Left lung (tissue), 10 donors: ENCODE data around the gene MTMR4. TPM values are rescaled to one million over a fixed set of nuclear protein-coding genes. Genes with fewer than 3 reads are reported as not detected.
"Not testable (repeated sequence)": the region's sequence is repeated elsewhere in the genome, so short reads cannot be mapped to it uniquely, and the experiment has no call there.

Experiments used
- ATAC-seq: fragments of 200-7000 bp; cut with Tn5 transposase; one replicate; pipeline ENCODE4 v1.9.1; 2020; ENCODE audit warnings: moderate library complexity
- DNase-seq, 4 donors: peaks; one replicate each; pipeline ENCODE4 v3.0.0-alpha.2; 2013 to 2020
- H3K27ac ChIP-seq, 2 donors: fragments of 200-600 bp; sonication (generic) in 1 of 2; one replicate each; pipeline versions ENCODE4 v1.5.0 to v1.8.0; 2020 to 2021
- H3K27me3 ChIP-seq, 2 donors: fragments of 200-600 bp; sonication (generic) in 1 of 2; one replicate each; pipeline versions ENCODE4 v1.5.0 to v1.8.0; 2020 to 2021
- H3K36me3 ChIP-seq, 2 donors: fragments of 200-600 bp; sonication (generic) in 1 of 2; one replicate each; pipeline versions ENCODE4 v1.5.0 to v1.8.0; 2020 to 2021
- H3K4me1 ChIP-seq, 2 donors: fragments of 200-600 bp; one replicate each; pipeline ENCODE4 v1.8.0; 2021
- H3K4me3 ChIP-seq, 2 donors: fragments of 200-600 bp; sonication (generic) in 1 of 2; one replicate each; pipeline versions ENCODE4 v1.5.0 to v1.8.0; 2020 to 2021; ENCODE audit warnings: mild to moderate bottlenecking in 1 of 2
- H3K9me3 ChIP-seq, 2 donors: fragments of 200-600 bp; sonication (generic) in 1 of 2; one replicate each; pipeline versions ENCODE4 v1.5.0 to v1.8.0; 2020 to 2021
- intact Hi-C, 2 donors: fragments of 100-400 bp; cut with DNase I; formaldehyde crosslinking; loops; one replicate each; pipeline versions ENCODE4 v1.11.2 to v1.14.2; 2022
- polyA plus RNA-seq, 6 donors: library from polyadenylated mRNA; unstranded; fragments of 120-200 nt; gene quantifications; one replicate each; pipeline ENCODE4 v1.2.1, GENCODE V29; 2013; ENCODE audit not compliant: insufficient read length in 6 of 6
- total RNA-seq, 2 donors: library from RNA; stranded (reverse); fragmentation: NEBNext Ultra II Directional; extraction: Animal tissue kit (Norgen Biotek cat#: 25700); gene quantifications; one replicate each; pipeline ENCODE4 v1.2.1, GENCODE V29; 2021
- TF ChIP-seq, protein P1 (sequence below), 2 donors: fragments of 200-600 bp; sonication (generic) in 1 of 2; IDR thresholded peaks; one replicate each; pipeline versions ENCODE4 v1.5.0 to v1.8.0; 2021; ENCODE audit warnings: antibody characterized with exemption in 2 of 2
- donor health status: DM: no; HTN: yes; CAD: no.
- donor health status: DM: no; HTN: no; CAD: no.

The MTMR4 gene
- total and polyA plus RNA-seq, 8 donors = 33.6 to 54.8 (median 46.7) TPM

DNA sequence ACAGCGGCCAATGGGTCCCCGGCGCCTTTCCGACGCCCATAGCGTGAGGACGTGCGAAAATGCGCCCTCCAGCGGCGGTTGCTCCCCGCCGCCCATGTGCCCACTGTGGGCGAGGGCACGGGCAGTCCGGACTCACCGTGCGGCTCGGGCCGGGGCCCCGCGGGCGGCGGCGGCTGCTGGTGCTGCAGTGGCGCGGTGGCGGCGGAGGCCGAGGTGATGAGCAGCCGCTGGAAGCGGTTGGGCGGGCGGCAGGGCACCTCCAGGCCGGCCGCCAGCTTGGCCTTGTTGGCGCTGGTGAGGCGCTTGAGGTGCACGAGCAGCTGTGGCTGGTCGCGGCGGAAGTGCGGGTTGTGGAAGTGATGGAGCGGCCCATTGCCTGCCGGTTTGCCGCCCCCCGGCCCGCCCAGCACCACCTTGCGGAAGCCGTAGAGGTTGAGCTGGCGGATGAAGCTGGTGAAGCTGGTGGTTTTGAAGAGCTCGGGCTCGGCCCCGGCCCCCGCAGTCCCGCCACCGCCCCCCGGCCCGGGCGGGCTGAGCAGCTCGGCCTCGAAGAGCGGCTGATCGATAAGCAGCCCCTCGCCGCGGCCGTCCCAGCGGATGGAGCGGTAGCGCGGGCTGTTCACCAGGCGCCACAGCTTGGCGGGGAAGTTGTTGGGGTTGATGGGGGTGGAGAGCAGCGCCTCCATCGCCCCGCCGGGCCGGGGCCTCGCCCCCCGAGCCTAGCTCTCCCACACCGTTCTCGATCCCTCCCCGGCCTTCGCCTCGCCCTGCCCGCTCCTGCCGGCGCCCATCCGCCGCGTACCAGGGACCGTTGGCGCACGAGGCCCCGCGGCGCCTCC, 26.6 kb downstream of the MTMR4 start, which contains the start of gene HSF5:
Gene HSF5 (minus strand): TSS at position 820 of the 839 bp plus-strand sequence. CDS start 134 bp downstream, at position 686.
- peak; percentile 9 to 90 (median 35) for DNase-seq
- Histone ChIP-seq H3K4me1 (peaks cover 0 to 9% of the 10 kb centered on the region in 2 donors), H3K36me3 (peaks cover 0 to 57% of the 10 kb centered on the region in 2 donors), H3K4me3 (peak within 1 kb of the TSS; percentile 7 to 20), H3K27me3 (no peaks in the 10 kb centered on the region), H3K27ac (no peak within 1 kb of the TSS), H3K9me3 (no peaks in the 10 kb centered on the region)
- intact Hi-C loops = no loop called here
- ATAC-seq = peak; percentile 44
- TF ChIP-seq, protein P1, sequence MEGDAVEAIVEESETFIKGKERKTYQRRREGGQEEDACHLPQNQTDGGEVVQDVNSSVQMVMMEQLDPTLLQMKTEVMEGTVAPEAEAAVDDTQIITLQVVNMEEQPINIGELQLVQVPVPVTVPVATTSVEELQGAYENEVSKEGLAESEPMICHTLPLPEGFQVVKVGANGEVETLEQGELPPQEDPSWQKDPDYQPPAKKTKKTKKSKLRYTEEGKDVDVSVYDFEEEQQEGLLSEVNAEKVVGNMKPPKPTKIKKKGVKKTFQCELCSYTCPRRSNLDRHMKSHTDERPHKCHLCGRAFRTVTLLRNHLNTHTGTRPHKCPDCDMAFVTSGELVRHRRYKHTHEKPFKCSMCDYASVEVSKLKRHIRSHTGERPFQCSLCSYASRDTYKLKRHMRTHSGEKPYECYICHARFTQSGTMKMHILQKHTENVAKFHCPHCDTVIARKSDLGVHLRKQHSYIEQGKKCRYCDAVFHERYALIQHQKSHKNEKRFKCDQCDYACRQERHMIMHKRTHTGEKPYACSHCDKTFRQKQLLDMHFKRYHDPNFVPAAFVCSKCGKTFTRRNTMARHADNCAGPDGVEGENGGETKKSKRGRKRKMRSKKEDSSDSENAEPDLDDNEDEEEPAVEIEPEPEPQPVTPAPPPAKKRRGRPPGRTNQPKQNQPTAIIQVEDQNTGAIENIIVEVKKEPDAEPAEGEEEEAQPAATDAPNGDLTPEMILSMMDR (IDR thresholded peaks at IDR 0.05) = peak in 1 of 2 donors; percentile 23

DNA sequence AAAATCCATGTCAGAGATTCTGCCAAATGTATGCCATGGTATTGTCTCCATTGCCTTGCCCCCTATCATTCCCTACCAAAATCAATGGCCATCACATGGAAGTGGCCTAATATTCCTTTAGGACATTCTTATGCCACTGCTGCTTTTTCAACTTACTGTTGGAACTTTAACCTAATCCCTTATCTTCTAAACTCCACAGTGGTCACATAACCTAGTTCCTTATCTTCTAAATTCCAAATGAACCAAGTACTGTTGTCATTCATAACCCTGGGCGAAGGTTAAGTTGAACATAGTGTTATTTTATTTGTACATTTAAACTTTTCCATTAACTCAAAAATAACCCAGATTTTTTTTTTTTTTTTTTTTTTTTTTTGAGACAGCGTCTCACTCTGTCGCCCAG, 29.8 kb downstream of the MTMR4 start:
- H3K27me3 ChIP-seq = no peaks in the 10 kb centered on the region
- H3K27ac ChIP-seq = no peak overlapping the region
- peaks cover 0 to 25% of the 10 kb centered on the region in 2 donors for H3K36me3 ChIP-seq
- H3K4me1 ChIP-seq = peaks cover 0 to 9% of the 10 kb centered on the region in 2 donors
- no peaks in the 10 kb centered on the region for H3K9me3 ChIP-seq
- TF ChIP-seq, protein P1 (IDR thresholded peaks at IDR 0.05) = no peak
- no peak overlapping the region for H3K4me3 ChIP-seq
- DNase-seq (no peak), ATAC-seq (no peak)
- intact Hi-C loops = no loop called here

- H3K4me3 ChIP-seq, DNase-seq, H3K9me3 ChIP-seq, H3K36me3 ChIP-seq, intact Hi-C loops, H3K27me3 ChIP-seq, ATAC-seq, H3K27ac ChIP-seq, H3K4me1 ChIP-seq: not testable (repeated sequence)
Measured at GRCh38 chr17:58481798-58482197, 32.6 kb downstream of the MTMR4 start.

DNA sequence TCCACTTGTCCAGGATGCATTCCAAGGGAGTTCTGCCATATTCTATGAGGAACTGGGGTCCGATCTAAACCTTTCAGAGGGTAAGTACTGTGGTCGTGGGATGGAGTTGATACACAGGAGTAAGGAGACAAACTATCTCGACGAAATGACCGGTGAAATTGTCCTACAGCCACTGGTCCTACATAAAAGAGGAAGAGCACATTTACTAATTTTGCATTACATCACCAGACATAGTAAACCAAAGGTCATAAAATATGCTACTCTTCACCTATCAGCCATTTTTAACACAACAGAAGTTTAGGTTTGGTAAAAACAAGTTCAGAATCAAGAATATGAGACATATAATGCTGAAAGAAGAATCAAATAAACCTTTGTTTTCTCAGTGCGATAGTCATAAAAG, 34.3 kb downstream of the MTMR4 start:
- H3K36me3 ChIP-seq = no peaks in the 10 kb centered on the region
- TF ChIP-seq, protein P1 (IDR thresholded peaks at IDR 0.05) = no peak
- H3K4me1 ChIP-seq = no peaks in the 10 kb centered on the region
- no peak for DNase-seq
- H3K27me3 ChIP-seq = no peaks in the 10 kb centered on the region
- no peaks in the 10 kb centered on the region for H3K9me3 ChIP-seq
- no peak overlapping the region for H3K27ac ChIP-seq
- no peak overlapping the region for H3K4me3 ChIP-seq
- no peak for ATAC-seq
- intact Hi-C loops = no loop called here

- Histone ChIP-seq H3K27me3 (no peaks in the 10 kb centered on the region), H3K36me3 (no peaks in the 10 kb centered on the region), H3K4me3 (no peak overlapping the region), H3K27ac (no peak overlapping the region), H3K9me3 (no peaks in the 10 kb centered on the region), H3K4me1 (no peaks in the 10 kb centered on the region)
- intact Hi-C loops = no loop called here
- no peak for ATAC-seq
- TF ChIP-seq, protein P1 (IDR thresholded peaks at IDR 0.05) = no peak
- no peak for DNase-seq
Measured at GRCh38 chr17:58476812-58477211, 37.6 kb downstream of the MTMR4 start.
